H1 (cell line): ENCODE results near the gene MIPOL1. TPM values are rescaled to one million over a fixed set of nuclear protein-coding genes. Genes with fewer than 3 reads are reported as not detected.

Experiments used
- CTCF ChIA-PET: fragments of 300-600 bp; sonication (Branson Sonifier 250); formaldehyde crosslinking; loops from one replicate; lab custom pipeline; 2021; ENCODE audit not compliant: partially characterized antibody; lab: Charles Lee
- POLR2A ChIA-PET: fragments of 300-600 bp; sonication (Branson Sonifier 250); formaldehyde crosslinking; loops from one replicate; lab custom pipeline; 2021; ENCODE audit warnings: inconsistent platforms; ENCODE audit not compliant: partially characterized antibody; lab: Charles Lee
- DNase-seq, 2 experiments: peaks; one replicate each; pipeline versions ENCODE4 v3.0.0 to v3.0.0-alpha.2; 2010 to 2022; ENCODE audit warnings: low spot score in 2 of 2, low read depth in 1 of 2, mixed read lengths in 1 of 2
- FAIRE-seq: peaks from 2 replicates; lab custom pipeline; 2011; peaks lifted over from hg19 to GRCh38; lab: Jason Lieb, UNC
- H2AFZ ChIP-seq: 2 replicates; pipeline ENCODE4 v1.8.1; 2012; ENCODE audit warnings: low read length, inconsistent platforms
- H2AK5ac ChIP-seq: 2 replicates; pipeline ENCODE4 v1.6.1; 2013; ENCODE audit warnings: low read depth, low read length
- H2BK120ac ChIP-seq: replicated peaks from 2 replicates; pipeline ENCODE3; 2013; ENCODE audit warnings: low read depth, low read length, inconsistent platforms
- H2BK12ac ChIP-seq: 2 replicates; pipeline ENCODE4 v1.6.1; 2013; ENCODE audit warnings: low read depth, low read length
- H2BK15ac ChIP-seq: 2 replicates; pipeline ENCODE4 v1.6.1; 2013; ENCODE audit warnings: low read length
- H2BK20ac ChIP-seq: 2 replicates; pipeline ENCODE4 v1.6.1; 2013; ENCODE audit warnings: low read length
- H2BK5ac ChIP-seq: 2 replicates; pipeline ENCODE4 v1.6.1; 2013; ENCODE audit warnings: low read depth, low read length
- H3K14ac ChIP-seq: 2 replicates; pipeline ENCODE4 v1.6.1; 2013; ENCODE audit warnings: inconsistent platforms; ENCODE audit not compliant: insufficient read length
- H3K18ac ChIP-seq: 2 replicates; pipeline ENCODE4 v1.6.1; 2013; ENCODE audit warnings: low read length; ENCODE audit errors: extremely low read depth
- H3K23ac ChIP-seq: 2 replicates; pipeline ENCODE4 v1.6.1; 2013; ENCODE audit warnings: inconsistent platforms; ENCODE audit not compliant: insufficient read length
- H3K23me2 ChIP-seq: 2 replicates; pipeline ENCODE4 v1.6.1; 2013; ENCODE audit warnings: low read depth, low read length
- H3K27ac ChIP-seq: 2 replicates; pipeline ENCODE4 v1.6.1; 2011; ENCODE audit warnings: low read depth, low read length, inconsistent platforms
- H3K27me3 ChIP-seq, 4 experiments: replicated peaks in 1 of 4; 1 replicate in 1 of 4; 2 replicates in 3 of 4; pipeline versions ENCODE4 v1.6.1 to v1.8.1; 2011 to 2013; ENCODE audit warnings: low read length in 3 of 4, mild to moderate bottlenecking in 3 of 4, inconsistent platforms in 2 of 4, mixed read lengths in 2 of 4, moderate library complexity in 1 of 4; ENCODE audit not compliant: control insufficient read depth in 3 of 4, insufficient read depth in 3 of 4; ENCODE audit errors: extremely low read depth in 1 of 4
- H3K36me3 ChIP-seq, 4 experiments: 2 replicates each; pipeline versions ENCODE4 v1.6.1 to v1.8.1; 2011 to 2013; ENCODE audit warnings: mild to moderate bottlenecking in 4 of 4, low read length in 3 of 4, moderate library complexity in 2 of 4, control low read depth in 1 of 4, inconsistent platforms in 1 of 4; ENCODE audit not compliant: insufficient read depth in 4 of 4, control insufficient read depth in 2 of 4
- H3K4ac ChIP-seq: replicated peaks from 2 replicates; pipeline ENCODE3; 2013; ENCODE audit warnings: low read length, low read depth, mixed read lengths, inconsistent platforms; ENCODE audit not compliant: insufficient read length
- H3K4me1 ChIP-seq, 4 experiments: replicated peaks in 1 of 4; 1 replicate in 1 of 4; 2 replicates in 3 of 4; pipeline versions ENCODE4 v1.6.1 to v1.8.1; 2011 to 2013; ENCODE audit warnings: low read length in 3 of 4, inconsistent platforms in 2 of 4, mixed read lengths in 1 of 4; ENCODE audit not compliant: insufficient read depth in 4 of 4, control insufficient read depth in 3 of 4
- H3K4me2 ChIP-seq, 2 experiments: 2 replicates each; pipeline versions ENCODE4 v1.6.1 to v1.8.1; 2011 to 2013; ENCODE audit warnings: low read depth in 2 of 2, low read length in 2 of 2, control low read depth in 1 of 2, inconsistent platforms in 1 of 2, mild to moderate bottlenecking in 1 of 2; ENCODE audit not compliant: insufficient read depth in 1 of 2
- H3K4me3 ChIP-seq, 4 experiments: fragments of 200-600, 300-600 bp in 1 of 4; sonication (generic), shearing (Covaris generic), sonication (Bioruptor Twin) in 1 of 4; 2 replicates each; pipeline versions ENCODE4 v1.5.1 to v1.8.1; 2011 to 2016; ENCODE audit warnings: low read length in 4 of 4, low read depth in 3 of 4, control low read depth in 2 of 4, inconsistent platforms in 2 of 4, mild to moderate bottlenecking in 2 of 4, mixed read lengths in 1 of 4, moderate library complexity in 1 of 4; ENCODE audit not compliant: insufficient read depth in 2 of 4; ENCODE audit errors: extremely low read depth in 1 of 4
- H3K56ac ChIP-seq: replicated peaks from 2 replicates; pipeline ENCODE3; 2013; ENCODE audit warnings: low read depth, mild to moderate bottlenecking, mixed read lengths, low read length, inconsistent platforms; ENCODE audit not compliant: insufficient read length
- H3K79me1 ChIP-seq: 2 replicates; pipeline ENCODE4 v1.6.1; 2013; ENCODE audit warnings: low read depth, low read length, control low read depth
- H3K79me2 ChIP-seq, 2 experiments: 2 replicates each; pipeline versions ENCODE4 v1.6.1 to v1.8.1; 2012 to 2013; ENCODE audit warnings: low read length in 2 of 2, mild to moderate bottlenecking in 2 of 2, inconsistent platforms in 1 of 2; ENCODE audit not compliant: insufficient read depth in 2 of 2, control insufficient read depth in 1 of 2
- H3K9ac ChIP-seq, 4 experiments: replicated peaks in 1 of 4; 1 replicate in 1 of 4; 2 replicates in 3 of 4; pipeline versions ENCODE4 v1.6.1 to v1.8.1; 2011 to 2013; ENCODE audit warnings: low read depth in 3 of 4, low read length in 3 of 4, control low read depth in 2 of 4, mild to moderate bottlenecking in 2 of 4, moderate library complexity in 2 of 4, inconsistent platforms in 1 of 4; ENCODE audit errors: extremely low read depth in 1 of 4
- H3K9me3 ChIP-seq, 2 experiments: 2 replicates each; pipeline versions ENCODE4 v1.6.1 to v1.8.1; 2012 to 2013; ENCODE audit warnings: mild to moderate bottlenecking in 2 of 2, moderate library complexity in 2 of 2, control low read depth in 1 of 2, inconsistent platforms in 1 of 2, low read depth in 1 of 2, low read length in 1 of 2, mixed read lengths in 1 of 2; ENCODE audit not compliant: insufficient read depth in 2 of 2
- H4K20me1 ChIP-seq, 2 experiments: replicated peaks in 1 of 2; 2 replicates each; pipeline versions ENCODE3 to v1.8.1; 2011 to 2013; ENCODE audit warnings: inconsistent platforms in 2 of 2, low read length in 2 of 2, mild to moderate bottlenecking in 1 of 2; ENCODE audit not compliant: insufficient read depth in 2 of 2, control insufficient read depth in 1 of 2
- H4K5ac ChIP-seq: 2 replicates; pipeline ENCODE4 v1.6.1; 2013; ENCODE audit warnings: low read length, low read depth, mixed read lengths, inconsistent platforms; ENCODE audit not compliant: insufficient read length
- H4K8ac ChIP-seq: 2 replicates; pipeline ENCODE4 v1.8.0; 2013; ENCODE audit warnings: mild to moderate bottlenecking, moderate library complexity, low read length, inconsistent platforms; ENCODE audit not compliant: insufficient read depth; ENCODE audit errors: extremely low read depth
- H4K91ac ChIP-seq: replicated peaks from 2 replicates; pipeline ENCODE3; 2013; ENCODE audit warnings: low read length, mixed read lengths, inconsistent platforms; ENCODE audit not compliant: insufficient read length
- RBBP5 ChIP-seq: IDR thresholded peaks from 2 replicates; pipeline ENCODE4 v1.7.1; 2012; ENCODE audit warnings: low read depth, mild to moderate bottlenecking, inconsistent platforms, low read length, moderate library complexity, borderline replicate concordance
- SP1 ChIP-seq: IDR thresholded peaks from 2 replicates; pipeline ENCODE4 v1.6.1; 2011; ENCODE audit warnings: low read depth, low read length
- whole genome bisulfite sequencing, 2 experiments: shearing (Covaris generic) in 1 of 2; methylation state at CpG; one replicate each; pipeline versions ENCODE4 v1.1.6 to v1.1.7; 2013 to 2015; ENCODE audit warnings: low lambda C conversion rate in 2 of 2, mixed read lengths in 2 of 2, inconsistent platforms in 1 of 2, low coverage in 1 of 2, missing lambda C conversion rate in 1 of 2; ENCODE audit not compliant: insufficient replicate concordance in 2 of 2, insufficient coverage in 1 of 2, insufficient read length in 1 of 2; ENCODE audit errors: extremely low coverage in 1 of 2, missing lambda C conversion rate in 1 of 2; 5-methylcytosine and 5-hydroxymethylcytosine counted together
- polyA plus RNA-seq, 7 experiments: library from polyadenylated mRNA; depleted of rRNA in 3 of 7; stranded (reverse) in 5 of 7; unstranded in 2 of 7; fragments of >200 nt in 5 of 7; fragments of 200-250 nt in 2 of 7; gene quantifications; 1 replicate in 5 of 7; 2 replicates in 1 of 7; 4 replicates in 1 of 7; pipeline versions ENCODE4 v1.2.1 to v1.2.3, GENCODE V29; 2011 to 2013; ENCODE audit warnings: missing spikeins in 2 of 7, mixed read lengths in 2 of 7
- total RNA-seq: library from RNA; stranded (reverse); fragmentation: NEBNext Ultra II Directional; extraction: Animal tissue kit (Norgen Biotek cat#: 25700); gene quantifications from 2 replicates; pipeline ENCODE4 v1.2.1, GENCODE V29; 2021

Gene MIPOL1
- total and polyA plus RNA-seq, 2 of the 8 experiments (the other 6 are each of a cell fraction or from before 2014, with no cell fraction given), result 2.8 to 23.9 TPM

- H3K4ac ChIP-seq, result no peak overlapping the region
- H3K4me3 ChIP-seq, result no peak overlapping the region
- H2BK20ac ChIP-seq, result no peak overlapping the region
- no peaks in the 10 kb centered on the region for H3K4me1 ChIP-seq
- no peak overlapping the region for H2BK12ac ChIP-seq
- H4K91ac ChIP-seq, result no peak overlapping the region
- no peak overlapping the region for H4K5ac ChIP-seq
- ChIA-PET CTCF (no interaction called here), POLR2A (no interaction called here)
- no peaks in the 10 kb centered on the region for H3K27me3 ChIP-seq
- no peak overlapping the region for H3K18ac ChIP-seq
- no peaks in the 10 kb centered on the region for H3K23me2 ChIP-seq
- FAIRE-seq, result no peak
- no peak overlapping the region for H2BK15ac ChIP-seq
- H3K27ac ChIP-seq, result no peak overlapping the region
- WGBS, 2 experiments, result 90% methylated on average over 3 of the region's 3 CpGs; no CpG with 5 or more reads in 1 of the 2 experiments
- H4K20me1 ChIP-seq, result no peaks in the 10 kb centered on the region
- H3K4me2 ChIP-seq, result no peak overlapping the region
- DNase-seq, result no peak
- no peak overlapping the region for H2BK120ac ChIP-seq
- no peak overlapping the region for H2BK5ac ChIP-seq
- H2AK5ac ChIP-seq, result no peak overlapping the region
- H3K9ac ChIP-seq, result no peak overlapping the region
- no peaks in the 10 kb centered on the region for H3K79me2 ChIP-seq
- H3K36me3 ChIP-seq, result no peaks in the 10 kb centered on the region
- no peak overlapping the region for H2AFZ ChIP-seq
- H3K9me3 ChIP-seq, result peaks cover 0 to 5% of the 10 kb centered on the region in 2 experiments; a peak in 2 of 4 replicates
- no peak overlapping the region for H3K14ac ChIP-seq
- no peaks in the 10 kb centered on the region for H3K79me1 ChIP-seq
- H4K8ac ChIP-seq, result no peak overlapping the region
- H3K56ac ChIP-seq, result no peak overlapping the region
- no peak overlapping the region for H3K23ac ChIP-seq
- no peak for TF ChIP-seq RBBP5
- no peak for TF ChIP-seq SP1
Observed at GRCh38 chr14:37464192-37464858, 266.6 kb downstream of the MIPOL1 start.
